Measurements from ENCODE around the gene KDM7A. TPM values are rescaled to one million over a fixed set of nuclear protein-coding genes. Genes with fewer than 3 reads are reported as not detected.

Gene KDM7A
- total RNA-seq, 2 donors from 2014 or later: 12.8 to 15.4 TPM

- Histone ChIP-seq H3K36me3 (no peaks in the 10 kb centered on the region), H3K27ac (no peak overlapping the region), H3K9me3 (peaks cover 0 to 8% of the 10 kb centered on the region in 2 donors), H3K27me3 (no peaks in the 10 kb centered on the region), H3K4me1 (no peaks in the 10 kb centered on the region), H3K4me3 (no peak overlapping the region)
- DNase-seq (ENCODE audit: low spot score): no peak
- TF ChIP-seq CTCF (IDR thresholded peaks at IDR 0.05): no peak
These were observed 36.9 kb upstream of the KDM7A start for GRCh38 chr7:140213684-140214074.

- Histone ChIP-seq H3K27ac (no peak overlapping the region), H3K9me3 (peaks cover 0 to 8% of the 10 kb centered on the region in 2 donors), H3K4me3 (no peak overlapping the region), H3K27me3 (no peaks in the 10 kb centered on the region), H3K36me3 (no peaks in the 10 kb centered on the region), H3K4me1 (no peaks in the 10 kb centered on the region)
- no peak for DNase-seq (ENCODE audit: low spot score)
- no peak for TF ChIP-seq CTCF (IDR thresholded peaks at IDR 0.05)
These were observed 35.5 kb upstream of the KDM7A start for GRCh38 chr7:140212100-140212881.

GRCh38 chr7:140211698-140212097 is 34.9 kb upstream of the KDM7A start:
- DNase-seq (ENCODE audit: low spot score): no peak
- Histone ChIP-seq H3K4me3 (no peak overlapping the region), H3K36me3 (no peaks in the 10 kb centered on the region), H3K27me3 (no peaks in the 10 kb centered on the region), H3K9me3 (peaks cover 0 to 8% of the 10 kb centered on the region in 2 donors), H3K27ac (no peak overlapping the region), H3K4me1 (no peaks in the 10 kb centered on the region)
- TF ChIP-seq CTCF (IDR thresholded peaks at IDR 0.05): no peak

DNA sequence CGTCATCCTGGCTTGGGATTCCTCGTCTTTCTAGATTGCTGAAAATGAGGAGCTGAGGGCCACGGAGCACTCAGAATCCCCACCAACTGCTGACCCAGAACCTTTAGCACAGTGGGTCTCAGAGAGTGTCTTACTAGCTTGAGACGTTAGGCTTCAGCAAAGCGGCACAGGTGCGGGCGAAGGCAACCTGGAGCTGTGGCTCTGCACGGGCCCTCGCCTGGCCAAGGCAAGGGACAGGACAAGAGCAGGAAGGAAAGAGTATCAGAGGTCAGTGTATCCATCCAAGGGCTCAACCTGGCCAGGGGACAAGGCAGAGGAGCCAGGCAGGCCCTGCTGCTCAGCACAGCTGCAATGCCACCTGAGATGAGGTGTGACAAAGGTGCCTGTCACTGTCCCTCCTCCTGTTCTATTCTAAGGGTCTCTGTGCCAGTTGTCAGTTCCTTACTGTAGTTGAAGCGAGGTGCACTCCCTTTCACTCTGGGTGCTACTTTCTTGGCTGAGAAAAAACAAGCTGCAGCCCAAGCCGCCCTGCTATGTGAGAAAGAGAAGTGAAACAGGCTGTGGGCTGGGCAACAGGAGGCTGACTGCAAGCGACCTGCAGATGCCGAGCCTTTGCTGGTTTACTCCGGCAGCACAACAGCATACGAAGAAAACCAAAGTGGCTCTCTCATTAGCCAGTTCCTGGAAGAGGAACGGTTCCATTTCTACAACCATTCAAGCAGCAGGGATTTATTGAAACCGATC is 33.3 kb upstream of the KDM7A start:
- no peak overlapping the region for H3K27ac ChIP-seq
- no peak overlapping the region for H3K4me3 ChIP-seq
- H3K27me3 ChIP-seq: no peaks in the 10 kb centered on the region
- no peaks in the 10 kb centered on the region for H3K36me3 ChIP-seq
- DNase-seq (ENCODE audit: low spot score): no peak
- no peaks in the 10 kb centered on the region for H3K9me3 ChIP-seq
- no peak for TF ChIP-seq CTCF (IDR thresholded peaks at IDR 0.05)
- no peaks in the 10 kb centered on the region for H3K4me1 ChIP-seq

GRCh38 chr7:140206616-140207389 is 30.0 kb upstream of the KDM7A start:
- Histone ChIP-seq H3K27ac (no peak overlapping the region), H3K36me3 (no peaks in the 10 kb centered on the region), H3K4me1 (no peaks in the 10 kb centered on the region), H3K9me3 (peaks cover 0 to 17% of the 10 kb centered on the region in 2 donors), H3K4me3 (no peak overlapping the region), H3K27me3 (no peaks in the 10 kb centered on the region)
- no peak for TF ChIP-seq CTCF (IDR thresholded peaks at IDR 0.05)
- DNase-seq (ENCODE audit: low spot score): no peak

All from right atrium auricular region (tissue), 2 donors.